AG04450 (cell line): ENCODE measurements around the gene C12orf75. TPM values are rescaled to one million over a fixed set of nuclear protein-coding genes. Genes with fewer than 3 reads are reported as not detected.

ENCODE experiments used
- CTCF ChIA-PET: fragments of 300-600, 350-600 bp; formaldehyde crosslinking; extraction: SDS; loops from one replicate; lab custom pipeline; 2022; ENCODE audit warnings: antibody characterized with exemption, inconsistent platforms; lab: Charles Lee
- POLR2A ChIA-PET: fragments of 350-600 bp; formaldehyde crosslinking; extraction: SDS; loops from one replicate; lab custom pipeline; 2021; ENCODE audit warnings: antibody characterized with exemption, inconsistent platforms; lab: Yijun Ruan, JAX
- DNase-seq: peaks from one replicate; pipeline ENCODE4 v3.0.0-alpha.2; 2011; ENCODE audit warnings: low read depth, low spot score
- H3K27ac ChIP-seq: one replicate; pipeline ENCODE4 v1.5.1; 2012; ENCODE audit warnings: low read depth, low read length, control low read depth
- H3K27me3 ChIP-seq: one replicate; pipeline ENCODE4 v1.6.0; 2012; ENCODE audit warnings: low read length; ENCODE audit not compliant: control insufficient read depth, insufficient read depth
- H3K4me3 ChIP-seq: 2 replicates; pipeline ENCODE4 v1.5.1; 2011; ENCODE audit warnings: mild to moderate bottlenecking, low read depth, low read length, control low read depth
- H3K9me3 ChIP-seq: 2 replicates; pipeline ENCODE4 v1.5.1; 2012; ENCODE audit warnings: low read length; ENCODE audit not compliant: control insufficient read depth, insufficient read depth
- polyA plus RNA-seq: library from polyadenylated mRNA; depleted of rRNA; stranded (reverse); fragments of >200 nt; gene quantifications from 2 replicates; pipeline ENCODE4 v1.2.3, GENCODE V29; 2011
- TF ChIP-seq, protein P1 (sequence below): IDR thresholded peaks from 2 replicates; pipeline ENCODE4 v1.5.1; 2011; ENCODE audit warnings: low read depth, low read length, control low read depth, inconsistent platforms

The C12orf75 gene
- polyA plus RNA-seq, 1 experiment, result 350 TPM

DNA sequence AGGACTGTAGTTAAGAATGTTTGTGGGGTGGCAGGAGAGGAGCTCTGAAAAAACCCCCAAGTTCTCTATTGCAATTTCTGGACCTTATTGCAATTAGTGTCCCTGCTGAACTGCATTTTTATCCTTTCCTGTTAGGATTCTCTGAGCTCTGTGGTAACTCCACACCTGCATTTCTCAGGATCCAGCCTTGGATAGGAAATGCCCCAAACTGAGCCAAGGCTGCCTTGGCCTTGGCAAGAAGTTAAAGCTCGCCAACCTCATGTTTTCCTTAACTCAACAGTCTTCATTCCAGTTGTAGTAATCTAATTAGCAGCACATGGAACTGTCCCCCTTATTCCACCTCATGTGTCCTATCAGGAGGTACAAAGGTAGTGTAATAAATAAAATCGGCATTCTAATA is 66.5 kb downstream of the C12orf75 start:
- TF ChIP-seq, protein P1, sequence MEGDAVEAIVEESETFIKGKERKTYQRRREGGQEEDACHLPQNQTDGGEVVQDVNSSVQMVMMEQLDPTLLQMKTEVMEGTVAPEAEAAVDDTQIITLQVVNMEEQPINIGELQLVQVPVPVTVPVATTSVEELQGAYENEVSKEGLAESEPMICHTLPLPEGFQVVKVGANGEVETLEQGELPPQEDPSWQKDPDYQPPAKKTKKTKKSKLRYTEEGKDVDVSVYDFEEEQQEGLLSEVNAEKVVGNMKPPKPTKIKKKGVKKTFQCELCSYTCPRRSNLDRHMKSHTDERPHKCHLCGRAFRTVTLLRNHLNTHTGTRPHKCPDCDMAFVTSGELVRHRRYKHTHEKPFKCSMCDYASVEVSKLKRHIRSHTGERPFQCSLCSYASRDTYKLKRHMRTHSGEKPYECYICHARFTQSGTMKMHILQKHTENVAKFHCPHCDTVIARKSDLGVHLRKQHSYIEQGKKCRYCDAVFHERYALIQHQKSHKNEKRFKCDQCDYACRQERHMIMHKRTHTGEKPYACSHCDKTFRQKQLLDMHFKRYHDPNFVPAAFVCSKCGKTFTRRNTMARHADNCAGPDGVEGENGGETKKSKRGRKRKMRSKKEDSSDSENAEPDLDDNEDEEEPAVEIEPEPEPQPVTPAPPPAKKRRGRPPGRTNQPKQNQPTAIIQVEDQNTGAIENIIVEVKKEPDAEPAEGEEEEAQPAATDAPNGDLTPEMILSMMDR, result no peak
- H3K27me3 ChIP-seq, result no peaks in the 10 kb centered on the region
- DNase-seq, result no peak
- H3K4me3 ChIP-seq, result no peak overlapping the region
- no peaks in the 10 kb centered on the region for H3K9me3 ChIP-seq
- ChIA-PET CTCF (no interaction called here), POLR2A (no interaction called here)
- H3K27ac ChIP-seq, result no peak overlapping the region

DNA sequence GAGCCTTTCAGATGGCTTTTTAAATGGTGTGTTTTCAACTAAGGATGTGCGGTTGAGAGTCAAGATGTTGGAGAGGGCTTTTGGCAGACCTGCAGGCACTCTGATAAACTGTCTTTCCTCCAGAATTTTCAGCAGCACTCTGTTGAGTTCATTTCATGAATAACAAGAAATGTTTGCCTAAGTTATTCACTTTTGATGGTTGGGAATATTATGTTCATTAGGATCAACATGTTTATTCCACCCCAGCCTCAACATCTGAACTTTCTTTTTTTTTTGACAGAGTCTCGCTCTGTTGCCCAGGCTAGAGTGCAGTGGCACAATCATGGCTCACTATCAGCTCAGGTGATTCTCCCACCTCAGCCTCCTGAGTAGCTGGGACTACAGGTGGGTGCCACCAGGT is 68.4 kb downstream of the C12orf75 start:
- H3K4me3 ChIP-seq, result no peak overlapping the region
- no peaks in the 10 kb centered on the region for H3K27me3 ChIP-seq
- H3K9me3 ChIP-seq, result no peaks in the 10 kb centered on the region
- H3K27ac ChIP-seq, result no peak overlapping the region
- CTCF ChIA-PET, result no interaction called here
- POLR2A ChIA-PET, result no interaction called here
- no peak for DNase-seq
- TF ChIP-seq, protein P1, result no peak

DNA sequence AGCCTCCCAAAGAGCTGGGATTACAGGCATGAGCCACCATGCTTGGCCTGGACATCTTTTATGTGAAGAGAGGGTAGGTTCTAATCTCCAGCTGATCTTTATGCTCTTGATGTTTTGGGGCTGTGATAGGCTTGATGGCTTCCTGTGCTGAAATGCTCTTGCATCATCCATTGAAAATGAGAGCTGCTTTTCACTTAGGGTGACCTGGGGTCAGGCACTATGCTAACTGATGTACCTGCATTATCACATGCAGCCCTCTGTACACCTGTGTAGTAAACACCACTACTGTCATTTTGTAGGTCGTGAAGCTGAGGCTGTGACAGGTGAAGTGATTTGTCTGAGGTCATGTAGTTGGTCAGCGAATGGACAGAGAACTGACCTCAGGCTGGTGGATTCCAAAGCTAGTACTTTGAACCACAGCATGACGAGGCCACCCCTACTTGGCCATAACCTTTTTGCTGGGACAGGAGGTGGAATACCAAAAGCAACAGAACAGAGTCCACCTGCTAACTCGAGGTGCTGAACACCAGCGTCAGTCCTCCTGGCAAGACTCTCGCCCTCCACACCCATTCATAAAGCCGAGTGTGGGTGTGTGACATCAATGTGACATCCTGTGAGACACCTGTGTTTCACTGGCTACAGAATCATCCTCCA is 69.1 kb downstream of the C12orf75 start:
- Histone ChIP-seq H3K27ac (no peak overlapping the region), H3K9me3 (no peaks in the 10 kb centered on the region; the same call in 1 of the 2 replicates), H3K27me3 (no peaks in the 10 kb centered on the region), H3K4me3 (no peak overlapping the region)
- CTCF ChIA-PET, result interaction anchor here (1.5 kb wide), 1 partner anchor 307 kb away, joined by 3 read pairs; no protein-coding TSS in a partner anchor
- TF ChIP-seq, protein P1, result no peak
- no peak for DNase-seq
- POLR2A ChIA-PET, result no interaction called here

DNA sequence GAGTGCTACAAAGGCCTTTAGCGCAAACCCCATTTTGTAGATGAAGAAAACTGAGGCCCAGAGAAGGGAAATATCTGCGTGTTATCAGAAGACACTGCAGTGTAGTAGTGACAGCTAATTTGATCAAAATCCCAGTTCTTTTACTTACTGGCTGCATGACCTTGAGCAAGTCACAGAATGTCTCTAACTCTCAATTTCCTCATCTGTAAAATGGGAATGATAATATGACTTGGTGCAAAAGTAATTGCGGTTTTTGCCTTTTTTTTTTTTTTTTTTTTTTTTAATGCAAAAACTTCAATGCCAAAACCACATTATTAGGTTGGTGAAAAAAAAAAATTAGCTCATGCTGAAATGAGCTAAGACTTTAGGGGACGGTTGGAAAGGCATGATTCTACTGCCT is 69.7 kb downstream of the C12orf75 start:
- no peak for DNase-seq
- ChIA-PET CTCF (interaction anchor here (0.5 to 1.5 kb wide), 2 partner anchors 306 to 424 kb away, joined by 3 read pairs; no protein-coding TSS in a partner anchor), POLR2A (no interaction called here)
- Histone ChIP-seq H3K9me3 (no peaks in the 10 kb centered on the region; the same call in 1 of the 2 replicates), H3K4me3 (no peak overlapping the region), H3K27ac (no peak overlapping the region), H3K27me3 (no peaks in the 10 kb centered on the region)
- TF ChIP-seq, protein P1, result no peak

DNA sequence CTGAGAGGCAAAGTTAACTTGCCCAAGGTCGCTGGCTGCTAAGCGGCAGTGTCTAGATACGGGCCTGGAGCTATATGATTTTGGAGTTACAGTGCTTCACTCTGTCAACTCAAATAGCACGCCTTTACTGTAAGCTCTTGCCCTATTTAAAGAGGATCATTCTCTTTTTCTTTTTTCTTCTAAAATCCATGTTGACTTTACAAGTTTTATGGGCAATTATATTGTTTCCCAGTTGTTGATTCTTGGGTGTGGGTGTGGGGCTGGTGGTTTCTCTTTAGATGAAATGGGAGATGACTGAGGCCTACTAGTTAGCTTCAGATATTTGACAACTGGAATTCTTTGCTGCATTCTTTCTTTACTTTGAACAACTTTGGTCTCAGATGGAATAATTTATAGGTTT is 70.7 kb downstream of the C12orf75 start:
- no peak overlapping the region for H3K4me3 ChIP-seq
- ChIA-PET CTCF (interaction anchor here (0.7 to 2.0 kb wide), 3 partner anchors 19 to 305 kb away, joined by 3 to 4 read pairs (median 3); no protein-coding TSS in a partner anchor), POLR2A (no interaction called here)
- H3K27me3 ChIP-seq, result no peaks in the 10 kb centered on the region
- H3K27ac ChIP-seq, result no peak overlapping the region
- TF ChIP-seq, protein P1, result no peak
- no peaks in the 10 kb centered on the region; the same call in 1 of the 2 replicates for H3K9me3 ChIP-seq
- no peak for DNase-seq
